Iris pigment epithelial cell (primary cell): ENCODE data around the gene PLXNB3.
"Not testable (repeated sequence)": the region's sequence is repeated elsewhere in the genome, so short reads cannot be mapped to it uniquely, and the experiment has no call there.

Experiments used
- DNase-seq: peaks from one replicate; pipeline ENCODE4 v3.0.0-alpha.2; 2011; ENCODE audit warnings: low read depth

The PLXNB3 gene

GRCh38 chrX:153763989-153764755, at the start of gene PLXNB3:
PLXNB3 (plus strand) TSS chrX:153764249; CDS start chrX:153765536, 1,287 bp downstream.
- DNase-seq, result peak; percentile 50

- DNase-seq, result peak; percentile 5
These were observed 49.8 kb upstream of the PLXNB3 start for GRCh38 chrX:153714256-153714655.

- DNase-seq, result no peak
These were observed 46.6 kb upstream of the PLXNB3 start for GRCh38 chrX:153717445-153717844.

GRCh38 chrX:153719238-153719637, 44.8 kb upstream of the PLXNB3 start:
- no peak for DNase-seq

GRCh38 chrX:153719701-153720100, 44.3 kb upstream of the PLXNB3 start:
- no peak for DNase-seq

- DNase-seq, result peak; percentile 11
These were observed 41.2 kb upstream of the PLXNB3 start for GRCh38 chrX:153722704-153723350.

GRCh38 chrX:153723351-153724251, 40.4 kb upstream of the PLXNB3 start:
- DNase-seq, result peak; percentile 47

GRCh38 chrX:153724252-153725038, 39.6 kb upstream of the PLXNB3 start, which contains the start of the genes ABCD1 and BCAP31:
ABCD1 (plus strand) TSS chrX:153724856; CDS start chrX:153725267, 411 bp downstream.
BCAP31 (minus strand) TSS chrX:153724387; CDS start chrX:153723244, 1,143 bp downstream.
- peak; percentile 81 for DNase-seq

GRCh38 chrX:153725039-153725831, 38.8 kb upstream of the PLXNB3 start:
- no peak for DNase-seq

GRCh38 chrX:153725832-153726285, 38.2 kb upstream of the PLXNB3 start:
- DNase-seq, result no peak

GRCh38 chrX:153726286-153727122, 37.5 kb upstream of the PLXNB3 start:
- DNase-seq, result peak; percentile 54

- peak; percentile 26 for DNase-seq
These were observed 36.7 kb upstream of the PLXNB3 start for GRCh38 chrX:153727123-153727931.

- no peak for DNase-seq
These were observed 36.0 kb upstream of the PLXNB3 start for GRCh38 chrX:153728095-153728494.

GRCh38 chrX:153728951-153729631, 35.0 kb upstream of the PLXNB3 start:
- DNase-seq, result no peak

- DNase-seq, result not testable (repeated sequence)
These were observed 33.9 kb upstream of the PLXNB3 start for GRCh38 chrX:153730115-153730514.

- peak; percentile 65 for DNase-seq
These were observed 32.8 kb upstream of the PLXNB3 start for GRCh38 chrX:153731117-153731844.

GRCh38 chrX:153731845-153732215, 32.2 kb upstream of the PLXNB3 start:
- DNase-seq, result no peak
